HEK293 (cell line): ENCODE data around the gene PTGES2.

Experiments used
- BCL11B ChIP-seq: fragments of 450-650 bp; formaldehyde crosslinking; IDR thresholded peaks from 2 replicates; pipeline ENCODE4 v1.5.1; 2016; ENCODE audit warnings: low read depth, missing biosample characterization, missing genetic modification characterization
- GFI1B ChIP-seq: fragments of 450-650 bp; formaldehyde crosslinking; IDR thresholded peaks from 2 replicates; pipeline ENCODE4 v1.5.1; 2016; ENCODE audit warnings: missing biosample characterization, missing genetic modification characterization
- GLI4 ChIP-seq: fragments of 450-650 bp; formaldehyde crosslinking; IDR thresholded peaks from 2 replicates; pipeline ENCODE4 v1.5.1; 2016; ENCODE audit warnings: missing biosample characterization, missing genetic modification characterization
- KLF1 ChIP-seq: fragments of 450-650 bp; formaldehyde crosslinking; IDR thresholded peaks from 2 replicates; pipeline ENCODE4 v1.5.1; 2016; ENCODE audit warnings: missing biosample characterization, missing genetic modification characterization
- KLF10 ChIP-seq: fragments of 450-650 bp; IDR thresholded peaks from 2 replicates; pipeline ENCODE4 v1.5.1; 2018; ENCODE audit warnings: missing biosample characterization, mild to moderate bottlenecking, missing genetic modification characterization
- MEIS1 ChIP-seq: sonication (generic); formaldehyde crosslinking; IDR thresholded peaks from 2 replicates; pipeline ENCODE4 v1.8.1; 2022; ENCODE audit warnings: missing genetic modification reagents, mild to moderate bottlenecking, borderline replicate concordance
- SCRT1 ChIP-seq: fragments of 450-650 bp; formaldehyde crosslinking; IDR thresholded peaks from 2 replicates; pipeline ENCODE4 v1.5.1; 2016; ENCODE audit warnings: missing biosample characterization, missing genetic modification characterization, borderline replicate concordance
- TSHZ1 ChIP-seq: fragments of 450-650 bp; formaldehyde crosslinking; IDR thresholded peaks from 2 replicates; pipeline ENCODE4 v1.5.1; 2016; ENCODE audit warnings: missing biosample characterization, missing genetic modification characterization, borderline replicate concordance
- ZNF112 ChIP-seq: fragments of 450-650 bp; formaldehyde crosslinking; IDR thresholded peaks from 2 replicates; pipeline ENCODE4 v1.5.0; 2017; ENCODE audit warnings: missing biosample characterization, missing genetic modification characterization
- ZNF16 ChIP-seq: fragments of 450-650 bp; formaldehyde crosslinking; IDR thresholded peaks from 2 replicates; pipeline ENCODE4 v1.5.1; 2016; ENCODE audit warnings: low read depth, missing biosample characterization, missing genetic modification characterization
- ZNF23 ChIP-seq: fragments of 450-650 bp; formaldehyde crosslinking; IDR thresholded peaks from 2 replicates; pipeline ENCODE4 v1.5.1; 2016; ENCODE audit warnings: missing biosample characterization, missing genetic modification characterization, borderline replicate concordance
- ZNF341 ChIP-seq: fragments of 450-650 bp; formaldehyde crosslinking; IDR thresholded peaks from 2 replicates; pipeline ENCODE4; 2016; ENCODE audit warnings: low read depth, missing biosample characterization, missing genetic modification characterization
- ZNF394 ChIP-seq: fragments of 450-650 bp; formaldehyde crosslinking; IDR thresholded peaks from 2 replicates; pipeline ENCODE4 v1.5.1; 2016; ENCODE audit warnings: missing biosample characterization, missing genetic modification characterization, mild to moderate bottlenecking, moderate library complexity, borderline replicate concordance
- ZNF433 ChIP-seq: fragments of 450-650 bp; formaldehyde crosslinking; IDR thresholded peaks from 2 replicates; pipeline ENCODE4 v1.5.1; 2016; ENCODE audit warnings: missing biosample characterization, missing genetic modification characterization, low read depth
- ZNF501 ChIP-seq: fragments of 450-650 bp; formaldehyde crosslinking; IDR thresholded peaks from 2 replicates; pipeline ENCODE4 v1.5.1; 2016; ENCODE audit warnings: missing biosample characterization, missing genetic modification characterization
- ZNF510 ChIP-seq: fragments of 450-650 bp; formaldehyde crosslinking; IDR thresholded peaks from 2 replicates; pipeline ENCODE4 v1.5.1; 2018; ENCODE audit warnings: mild to moderate bottlenecking, missing genetic modification characterization, missing biosample characterization; ENCODE audit not compliant: insufficient replicate concordance
- ZNF521 ChIP-seq: fragments of 450-650 bp; formaldehyde crosslinking; IDR thresholded peaks from 2 replicates; pipeline ENCODE4 v1.5.1; 2017; ENCODE audit warnings: missing biosample characterization, mild to moderate bottlenecking, missing genetic modification characterization
- ZNF548 ChIP-seq: fragments of 450-650 bp; formaldehyde crosslinking; IDR thresholded peaks from 2 replicates; pipeline ENCODE4 v1.5.1; 2016; ENCODE audit warnings: missing biosample characterization, missing genetic modification characterization
- ZNF560 ChIP-seq: fragments of 450-650 bp; formaldehyde crosslinking; IDR thresholded peaks from 2 replicates; pipeline ENCODE4 v1.5.1; 2017; ENCODE audit warnings: missing biosample characterization, missing genetic modification characterization, borderline replicate concordance
- ZNF645 ChIP-seq: fragments of 450-650 bp; formaldehyde crosslinking; IDR thresholded peaks from 2 replicates; pipeline ENCODE4; 2016; ENCODE audit warnings: missing biosample characterization, missing genetic modification characterization
- ZNF654 ChIP-seq: fragments of 450-650 bp; formaldehyde crosslinking; IDR thresholded peaks from 2 replicates; pipeline ENCODE4 v1.5.1; 2016; ENCODE audit warnings: low read depth, missing biosample characterization, missing genetic modification characterization
- ZNF660 ChIP-seq: fragments of 450-650 bp; IDR thresholded peaks from 2 replicates; pipeline ENCODE4 v1.5.1; 2018; ENCODE audit warnings: missing biosample characterization, mild to moderate bottlenecking, missing genetic modification characterization
- ZNF677 ChIP-seq: fragments of 450-650 bp; IDR thresholded peaks from 2 replicates; pipeline ENCODE4 v1.5.0; 2018; ENCODE audit warnings: missing biosample characterization, mild to moderate bottlenecking, missing genetic modification characterization, moderate library complexity
- TF ChIP-seq, protein P1 (sequence below): fragments of 450-650 bp; formaldehyde crosslinking; IDR thresholded peaks from 2 replicates; pipeline ENCODE4 v1.5.1; 2016; ENCODE audit warnings: missing biosample characterization, missing genetic modification characterization
- TF ChIP-seq, protein P2 (sequence below): fragments of 450-650 bp; formaldehyde crosslinking; IDR thresholded peaks from 2 replicates; pipeline ENCODE4 v1.5.1; 2016; ENCODE audit warnings: missing biosample characterization, missing genetic modification characterization, low read depth
- TF ChIP-seq, protein P3 (sequence below): fragments of 450-650 bp; formaldehyde crosslinking; IDR thresholded peaks from 2 replicates; pipeline ENCODE4 v1.5.1; 2016; ENCODE audit warnings: missing biosample characterization, missing genetic modification characterization
- TF ChIP-seq, protein P4 (sequence below): fragments of 450-650 bp; formaldehyde crosslinking; IDR thresholded peaks from 2 replicates; pipeline ENCODE4 v1.5.1; 2016; ENCODE audit warnings: missing biosample characterization, missing genetic modification characterization

Gene PTGES2

GRCh38 chr9:128117613-128118471 lies 9.7 kb downstream of the PTGES2 start (continued):
- TF ChIP-seq SCRT1 (tag by site-specific recombination) = 0 out of 2 replicates have a peak, but pooled peaks have one; percentile 52
- no peak for TF ChIP-seq ZNF16
- no peak for TF ChIP-seq ZNF433
- TF ChIP-seq ZNF660 (tag by site-specific recombination) = peak; percentile 73; the same call in 1 of the 2 replicates
- TF ChIP-seq ZNF548 (tag by site-specific recombination) = no peak
- TF ChIP-seq ZNF677 (tag by site-specific recombination) = no peak
- TF ChIP-seq ZNF394 = peak; percentile 83
- no peak for TF ChIP-seq ZNF510 (tag by site-specific recombination)
- TF ChIP-seq, protein P1, sequence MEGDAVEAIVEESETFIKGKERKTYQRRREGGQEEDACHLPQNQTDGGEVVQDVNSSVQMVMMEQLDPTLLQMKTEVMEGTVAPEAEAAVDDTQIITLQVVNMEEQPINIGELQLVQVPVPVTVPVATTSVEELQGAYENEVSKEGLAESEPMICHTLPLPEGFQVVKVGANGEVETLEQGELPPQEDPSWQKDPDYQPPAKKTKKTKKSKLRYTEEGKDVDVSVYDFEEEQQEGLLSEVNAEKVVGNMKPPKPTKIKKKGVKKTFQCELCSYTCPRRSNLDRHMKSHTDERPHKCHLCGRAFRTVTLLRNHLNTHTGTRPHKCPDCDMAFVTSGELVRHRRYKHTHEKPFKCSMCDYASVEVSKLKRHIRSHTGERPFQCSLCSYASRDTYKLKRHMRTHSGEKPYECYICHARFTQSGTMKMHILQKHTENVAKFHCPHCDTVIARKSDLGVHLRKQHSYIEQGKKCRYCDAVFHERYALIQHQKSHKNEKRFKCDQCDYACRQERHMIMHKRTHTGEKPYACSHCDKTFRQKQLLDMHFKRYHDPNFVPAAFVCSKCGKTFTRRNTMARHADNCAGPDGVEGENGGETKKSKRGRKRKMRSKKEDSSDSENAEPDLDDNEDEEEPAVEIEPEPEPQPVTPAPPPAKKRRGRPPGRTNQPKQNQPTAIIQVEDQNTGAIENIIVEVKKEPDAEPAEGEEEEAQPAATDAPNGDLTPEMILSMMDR (tag by site-specific recombination) = peak; percentile 97
- TF ChIP-seq GFI1B (tag by site-specific recombination) = peak; percentile 48; the same call in 1 of the 2 replicates
- TF ChIP-seq, protein P2, sequence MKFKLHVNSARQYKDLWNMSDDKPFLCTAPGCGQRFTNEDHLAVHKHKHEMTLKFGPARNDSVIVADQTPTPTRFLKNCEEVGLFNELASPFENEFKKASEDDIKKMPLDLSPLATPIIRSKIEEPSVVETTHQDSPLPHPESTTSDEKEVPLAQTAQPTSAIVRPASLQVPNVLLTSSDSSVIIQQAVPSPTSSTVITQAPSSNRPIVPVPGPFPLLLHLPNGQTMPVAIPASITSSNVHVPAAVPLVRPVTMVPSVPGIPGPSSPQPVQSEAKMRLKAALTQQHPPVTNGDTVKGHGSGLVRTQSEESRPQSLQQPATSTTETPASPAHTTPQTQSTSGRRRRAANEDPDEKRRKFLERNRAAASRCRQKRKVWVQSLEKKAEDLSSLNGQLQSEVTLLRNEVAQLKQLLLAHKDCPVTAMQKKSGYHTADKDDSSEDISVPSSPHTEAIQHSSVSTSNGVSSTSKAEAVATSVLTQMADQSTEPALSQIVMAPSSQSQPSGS (tag by site-specific recombination) = no peak
- TF ChIP-seq ZNF645 (tag by site-specific recombination) = no peak
- TF ChIP-seq, protein P3, sequence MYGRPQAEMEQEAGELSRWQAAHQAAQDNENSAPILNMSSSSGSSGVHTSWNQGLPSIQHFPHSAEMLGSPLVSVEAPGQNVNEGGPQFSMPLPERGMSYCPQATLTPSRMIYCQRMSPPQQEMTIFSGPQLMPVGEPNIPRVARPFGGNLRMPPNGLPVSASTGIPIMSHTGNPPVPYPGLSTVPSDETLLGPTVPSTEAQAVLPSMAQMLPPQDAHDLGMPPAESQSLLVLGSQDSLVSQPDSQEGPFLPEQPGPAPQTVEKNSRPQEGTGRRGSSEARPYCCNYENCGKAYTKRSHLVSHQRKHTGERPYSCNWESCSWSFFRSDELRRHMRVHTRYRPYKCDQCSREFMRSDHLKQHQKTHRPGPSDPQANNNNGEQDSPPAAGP (tag by site-specific recombination) = 0 out of 2 replicates have a peak, but pooled peaks have one; percentile 45
- TF ChIP-seq TSHZ1 (tag by site-specific recombination) = no peak
- TF ChIP-seq ZNF654 (tag by site-specific recombination) = peak; percentile 98
- no peak for TF ChIP-seq ZNF341 (tag by site-specific recombination)
- TF ChIP-seq ZNF501 (tag by site-specific recombination) = peak; percentile 47; the same call in 1 of the 2 replicates
- no peak for TF ChIP-seq ZNF521
- TF ChIP-seq KLF10 = 0 out of 2 replicates have a peak, but pooled peaks have one; percentile 30
- TF ChIP-seq, protein P4, sequence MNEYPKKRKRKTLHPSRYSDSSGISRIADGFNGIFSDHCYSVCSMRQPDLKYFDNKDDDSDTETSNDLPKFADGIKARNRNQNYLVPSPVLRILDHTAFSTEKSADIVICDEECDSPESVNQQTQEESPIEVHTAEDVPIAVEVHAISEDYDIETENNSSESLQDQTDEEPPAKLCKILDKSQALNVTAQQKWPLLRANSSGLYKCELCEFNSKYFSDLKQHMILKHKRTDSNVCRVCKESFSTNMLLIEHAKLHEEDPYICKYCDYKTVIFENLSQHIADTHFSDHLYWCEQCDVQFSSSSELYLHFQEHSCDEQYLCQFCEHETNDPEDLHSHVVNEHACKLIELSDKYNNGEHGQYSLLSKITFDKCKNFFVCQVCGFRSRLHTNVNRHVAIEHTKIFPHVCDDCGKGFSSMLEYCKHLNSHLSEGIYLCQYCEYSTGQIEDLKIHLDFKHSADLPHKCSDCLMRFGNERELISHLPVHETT (tag by site-specific recombination) = peak; percentile 45; the same call in 1 of the 2 replicates
- TF ChIP-seq ZNF112 (tag by site-specific recombination) = no peak
- no peak for TF ChIP-seq ZNF560 (tag by site-specific recombination)
- TF ChIP-seq ZNF23 (tag by site-specific recombination) = no peak
- TF ChIP-seq MEIS1 (CRISPR knock-in tag) = no peak
- TF ChIP-seq GLI4 = no peak
- no peak for TF ChIP-seq BCL11B (tag by site-specific recombination)
- TF ChIP-seq KLF1 (tag by site-specific recombination) = no peak
